DMS79 treated with DMSO at 0.1 percent for 48 hours (cell line): Measurements from ENCODE around the gene ATP8A2.

ENCODE experiments used
- DNase-seq: peaks from one replicate; lab custom pipeline; 2025; lab: John Stamatoyannopoulos, UW

Gene ATP8A2

DNA sequence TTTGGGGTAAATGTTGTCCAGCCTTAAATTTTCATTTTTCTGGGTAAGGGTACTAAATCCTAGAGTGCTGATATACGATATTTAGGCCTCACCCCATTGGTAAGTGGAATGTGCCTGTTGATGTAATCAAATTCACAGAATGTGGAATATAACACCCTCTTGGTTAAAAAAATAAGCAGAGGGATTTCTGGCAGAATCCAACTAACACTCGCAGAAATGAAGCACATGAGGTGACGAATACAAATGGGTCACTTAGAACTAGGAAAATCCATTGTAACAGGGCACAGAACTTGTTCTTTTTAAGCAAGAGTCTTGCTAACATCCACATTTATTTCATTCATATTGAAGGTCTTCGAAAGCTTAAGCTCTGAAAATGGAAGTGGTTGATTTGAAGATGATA is 359.8 kb downstream of the ATP8A2 start:
- DNase-seq = no peak

DNA sequence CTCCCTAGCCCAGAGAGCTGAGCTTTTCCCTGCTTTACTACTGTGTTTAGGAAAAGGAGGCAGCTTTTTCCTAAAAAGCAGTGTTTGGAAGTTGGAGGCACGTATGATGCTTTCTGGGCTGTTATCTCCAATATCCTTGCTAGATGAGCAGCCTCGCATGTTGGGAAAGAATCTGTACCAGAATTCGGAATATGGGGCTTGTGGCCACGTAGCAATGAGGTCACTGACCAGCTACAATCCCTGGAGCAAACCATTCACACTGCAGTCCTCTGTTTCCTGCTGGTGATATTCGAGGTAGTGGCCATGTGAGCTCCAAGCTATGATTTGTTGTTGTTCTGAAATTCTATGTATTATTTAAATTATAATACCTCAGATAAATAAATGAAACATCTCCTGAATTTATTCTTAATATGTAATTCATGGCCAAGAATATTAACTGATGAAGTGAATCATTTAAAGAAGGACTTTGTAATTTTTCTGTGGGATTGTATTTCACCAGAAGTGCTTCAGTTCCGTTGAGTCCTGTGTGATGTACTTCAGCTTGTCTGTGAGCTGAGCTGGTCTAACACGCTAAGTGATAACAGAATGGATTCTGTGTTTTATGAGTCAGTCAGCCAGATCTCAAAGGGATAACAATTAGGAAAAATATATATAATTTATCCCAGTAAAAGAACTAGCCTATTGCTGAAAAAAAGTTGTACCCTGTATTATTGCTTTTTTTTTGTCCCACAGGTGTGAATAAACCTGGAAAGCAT is 360.5 kb downstream of the ATP8A2 start:
- DNase-seq = no peak

DNA sequence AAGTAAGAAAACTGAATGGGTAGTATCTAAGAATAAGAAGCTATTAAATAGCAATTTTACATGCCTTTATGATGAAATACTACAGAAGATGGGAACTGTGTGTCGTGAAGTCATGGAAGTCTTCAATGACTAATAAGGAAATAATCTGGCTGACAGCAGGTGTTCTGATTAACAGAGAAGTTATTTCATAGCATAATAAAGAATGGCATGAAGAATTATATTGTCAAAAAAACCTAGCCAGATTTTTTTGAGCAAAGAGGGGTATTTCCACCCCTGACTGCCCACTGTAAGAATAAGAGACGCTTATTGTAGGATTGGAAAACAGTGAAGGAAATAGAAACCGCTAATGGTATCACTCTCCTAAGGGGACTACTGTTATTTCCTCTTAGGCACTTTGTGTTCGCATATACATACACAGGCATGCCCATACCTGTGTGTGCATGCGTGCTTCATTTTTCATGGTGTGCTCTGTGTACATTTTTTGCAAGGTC is 361.3 kb downstream of the ATP8A2 start:
- no peak for DNase-seq

DNA sequence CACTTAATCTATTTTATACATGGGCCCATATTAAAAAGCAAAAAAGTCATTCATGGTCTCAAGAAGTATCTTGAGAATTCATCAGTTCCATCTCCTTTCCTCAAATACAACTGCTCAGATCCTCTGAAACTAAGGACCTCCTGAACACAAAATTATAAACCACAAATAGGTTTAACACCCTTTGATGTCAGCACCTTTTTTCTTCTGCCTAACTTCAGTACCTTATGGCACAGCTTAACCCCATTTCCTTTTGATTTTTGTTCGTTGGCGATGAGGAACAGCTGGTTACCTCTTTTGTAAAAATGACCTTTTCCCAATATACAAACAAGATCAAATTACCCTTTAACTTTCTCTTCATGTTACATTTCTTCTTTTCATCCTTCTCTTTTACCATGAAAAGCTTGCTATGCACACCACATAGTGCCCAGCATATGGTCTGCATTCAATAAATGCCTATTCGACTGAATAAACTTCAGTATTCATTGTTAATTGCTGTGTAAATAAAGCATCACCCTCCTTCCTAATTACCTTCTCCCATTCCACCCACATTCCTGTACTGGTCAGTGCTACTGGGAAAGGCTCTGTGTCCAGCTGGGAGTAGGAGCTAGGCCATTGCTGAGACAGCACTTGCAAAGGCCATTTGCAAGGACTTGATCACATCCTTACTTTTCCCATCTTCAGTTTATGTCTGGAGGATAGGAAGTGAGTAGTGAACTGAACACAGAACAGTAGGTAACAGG is 362.1 kb downstream of the ATP8A2 start:
- no peak for DNase-seq

DNA sequence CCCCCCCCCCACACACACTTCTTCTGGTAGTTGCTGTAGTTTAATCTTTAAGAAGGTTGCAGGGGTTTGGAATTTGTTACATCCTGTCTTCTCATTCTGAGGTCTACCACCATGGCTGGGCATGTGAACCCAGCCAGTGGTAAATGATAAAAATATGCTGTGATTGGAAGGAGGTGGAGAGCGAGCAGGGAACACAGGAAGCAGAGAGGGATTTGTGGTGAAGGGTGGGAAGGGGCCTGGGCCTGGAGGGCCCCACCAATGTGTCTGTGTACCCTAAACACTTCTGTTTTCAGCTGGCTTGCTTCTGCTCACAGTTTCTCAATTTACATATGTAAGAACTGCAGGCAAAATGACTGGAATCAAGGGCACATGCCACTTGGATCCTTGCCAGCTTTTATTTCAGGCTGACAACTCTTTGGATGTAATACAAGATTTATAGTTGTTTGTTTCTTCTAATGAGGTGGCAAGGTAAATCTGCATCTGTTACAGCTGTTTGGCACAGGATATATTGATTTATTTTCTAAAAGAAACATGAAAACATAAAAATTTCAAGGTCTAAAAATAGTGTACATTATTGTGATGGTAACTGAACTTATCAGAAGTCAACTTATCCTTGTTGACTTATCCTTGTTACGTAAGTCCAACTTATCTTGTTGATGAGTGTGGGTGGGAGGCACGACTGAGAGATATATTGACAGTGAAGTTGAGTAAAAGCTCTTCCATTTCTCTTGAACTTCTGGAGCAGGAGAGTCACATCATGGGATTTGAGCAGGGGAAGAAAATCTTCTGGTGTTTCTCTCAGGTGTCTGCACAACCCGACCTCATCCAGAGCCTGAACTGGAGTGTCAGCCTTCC is 366.8 kb downstream of the ATP8A2 start:
- peak; percentile 71 for DNase-seq

DNA sequence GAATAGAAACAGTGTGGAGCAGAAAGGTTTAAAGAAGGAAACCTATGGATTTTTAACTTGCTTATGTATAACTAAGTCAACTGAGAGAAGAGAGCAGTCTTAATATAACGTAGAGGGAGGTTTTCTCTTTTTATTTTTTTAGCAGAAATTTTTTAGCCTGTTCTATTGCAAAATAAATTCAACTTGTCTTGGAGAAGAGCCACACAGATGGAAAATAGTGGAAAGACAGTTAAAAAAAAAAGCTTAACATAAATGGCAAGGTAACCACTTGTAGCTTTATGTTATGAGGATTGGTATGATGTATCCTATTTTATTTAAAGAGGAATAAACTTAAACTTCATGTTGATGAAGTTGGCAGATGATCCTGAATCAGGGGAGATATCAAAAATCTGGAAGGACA is 367.6 kb downstream of the ATP8A2 start:
- no peak for DNase-seq

DNA sequence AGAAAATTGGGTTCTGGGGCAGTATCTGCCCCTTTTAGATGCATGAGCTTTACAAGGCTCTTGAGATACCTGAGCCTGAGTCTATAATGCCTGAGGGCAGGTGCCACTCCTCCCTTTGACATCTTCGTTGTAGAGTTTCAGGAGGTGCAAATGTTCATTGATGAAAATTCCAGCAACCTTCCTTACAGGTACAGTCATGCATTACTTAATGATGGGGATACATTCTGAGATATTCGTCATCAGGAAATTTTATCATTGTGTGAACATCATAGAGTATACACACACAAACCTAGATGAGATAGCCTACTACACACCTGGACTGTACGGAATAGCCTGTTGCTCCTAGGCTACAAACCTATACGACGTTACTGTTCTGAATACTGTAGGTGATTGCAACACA is 370.0 kb downstream of the ATP8A2 start:
- no peak for DNase-seq

DNA sequence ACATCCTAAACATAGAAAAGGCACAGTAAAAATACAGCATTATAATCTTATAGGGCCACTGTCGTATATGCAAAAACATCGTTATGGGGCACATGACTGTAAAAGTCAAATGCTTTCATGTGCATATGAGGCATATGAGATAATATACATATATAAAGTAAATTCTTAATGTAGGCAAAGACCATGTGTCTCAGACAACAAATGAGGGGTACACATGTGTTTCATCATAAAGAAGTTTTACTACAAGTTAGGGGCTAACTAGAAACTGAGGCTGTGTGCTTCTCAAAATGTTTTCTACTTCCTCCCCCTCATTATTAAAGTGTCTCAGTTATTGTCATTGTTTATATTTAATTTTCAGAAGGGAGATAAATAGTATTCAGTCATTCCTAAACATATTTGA is 370.4 kb downstream of the ATP8A2 start:
- no peak for DNase-seq

DNA sequence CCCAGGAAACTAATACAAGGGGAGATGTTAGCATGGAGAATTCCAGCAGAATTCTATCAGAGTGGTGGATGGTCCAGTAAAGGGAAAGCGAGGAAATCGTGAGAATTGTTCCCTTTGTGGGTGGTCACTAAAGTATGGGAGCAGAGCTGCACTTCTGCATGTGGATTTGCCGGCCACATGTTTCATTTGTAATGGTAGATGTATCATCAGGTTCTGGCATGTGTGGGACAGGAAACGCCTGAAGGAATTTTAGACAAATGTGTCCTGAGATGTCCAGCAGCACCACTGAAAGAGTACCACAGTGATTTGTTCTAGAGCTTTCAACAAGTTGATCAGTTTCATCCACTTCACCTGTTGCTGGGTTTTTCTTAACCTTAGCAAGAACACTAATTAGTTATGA is 371.6 kb downstream of the ATP8A2 start:
- no peak for DNase-seq

DNA sequence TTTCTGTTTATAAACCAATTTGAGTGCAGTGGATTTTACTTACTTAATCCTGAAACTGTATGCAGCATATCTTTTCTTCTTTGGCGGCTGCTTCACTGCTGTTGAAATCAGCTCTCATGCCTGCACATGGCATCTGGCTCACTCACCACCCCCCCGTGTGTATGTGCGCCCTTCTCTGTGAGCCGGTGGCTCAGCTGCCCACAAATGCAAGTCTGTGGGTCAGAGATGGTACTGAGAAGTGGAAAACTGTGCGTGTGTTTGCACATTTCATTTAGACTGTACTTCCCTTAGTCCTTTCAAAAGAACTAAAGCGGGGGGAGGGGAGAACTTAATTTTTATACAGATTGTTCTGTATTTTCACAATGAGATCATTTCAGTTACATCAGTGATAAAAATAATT is 372.4 kb downstream of the ATP8A2 start:
- DNase-seq = no peak

DNA sequence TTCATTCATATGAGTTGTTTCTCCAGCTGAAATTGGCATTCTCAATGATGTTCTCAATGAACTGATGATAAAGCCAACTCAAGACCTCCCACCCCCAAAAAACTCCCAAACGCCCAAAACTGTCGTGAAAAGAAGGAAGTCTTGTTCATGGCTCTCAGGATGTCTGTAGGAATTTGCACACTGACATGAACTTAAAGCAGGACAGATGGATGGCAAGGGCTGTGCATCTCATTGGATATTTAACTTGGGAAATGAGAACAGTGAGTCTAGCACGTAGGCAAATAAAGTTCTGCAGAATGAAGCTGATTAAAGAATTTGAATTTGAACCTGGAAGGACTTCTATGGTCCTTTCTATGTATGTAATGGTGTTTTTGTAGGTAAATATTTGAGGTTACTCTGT is 374.4 kb downstream of the ATP8A2 start:
- DNase-seq = no peak

DNA sequence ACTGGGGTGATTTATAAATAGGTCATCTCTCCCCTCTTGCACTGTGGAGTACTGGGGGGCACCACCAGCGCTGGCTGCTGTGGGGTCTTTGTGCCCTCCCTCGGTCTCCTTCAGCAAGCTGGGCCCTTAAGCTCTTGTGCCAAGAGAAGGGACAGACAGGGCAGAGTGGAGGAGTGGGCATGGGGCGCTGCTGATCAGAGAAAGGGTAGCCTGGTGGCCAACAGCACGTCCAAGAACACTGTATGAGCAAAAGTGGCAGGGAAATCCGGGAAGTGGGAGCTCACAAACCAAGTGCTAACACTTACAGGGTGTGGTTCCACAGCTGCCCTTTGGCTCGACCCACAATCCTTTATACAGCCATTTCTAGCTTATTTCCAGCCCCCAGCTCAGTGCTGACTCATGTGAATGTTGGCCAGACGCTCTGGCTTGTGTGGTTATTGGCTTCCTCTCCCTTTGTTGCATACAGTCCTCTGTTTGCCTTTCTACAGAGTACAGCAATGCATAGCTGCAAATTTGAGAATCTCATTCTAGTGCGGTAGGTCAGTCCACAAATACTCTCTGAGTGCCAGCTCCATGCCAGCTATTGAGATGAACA is 381.3 kb downstream of the ATP8A2 start:
- no peak for DNase-seq

DNA sequence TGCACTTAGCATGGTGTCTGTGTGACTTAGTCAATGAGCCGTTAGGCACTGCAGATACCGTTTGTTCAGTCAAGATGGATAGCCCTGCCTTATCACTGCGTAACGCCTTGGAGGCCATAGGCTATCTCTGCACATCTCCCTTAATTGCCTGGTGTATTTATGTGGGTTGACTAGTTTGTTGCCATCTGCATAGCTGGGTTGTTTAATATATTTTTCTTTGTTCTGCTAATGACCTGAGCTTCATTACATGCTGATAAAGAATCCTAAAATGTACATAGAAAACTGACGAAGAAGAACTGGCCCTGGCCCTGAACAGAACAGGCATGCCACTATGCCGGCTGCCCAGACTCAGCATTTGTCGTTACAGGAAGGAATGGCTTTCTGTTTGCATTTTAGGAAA is 382.2 kb downstream of the ATP8A2 start:
- no peak for DNase-seq

DNA sequence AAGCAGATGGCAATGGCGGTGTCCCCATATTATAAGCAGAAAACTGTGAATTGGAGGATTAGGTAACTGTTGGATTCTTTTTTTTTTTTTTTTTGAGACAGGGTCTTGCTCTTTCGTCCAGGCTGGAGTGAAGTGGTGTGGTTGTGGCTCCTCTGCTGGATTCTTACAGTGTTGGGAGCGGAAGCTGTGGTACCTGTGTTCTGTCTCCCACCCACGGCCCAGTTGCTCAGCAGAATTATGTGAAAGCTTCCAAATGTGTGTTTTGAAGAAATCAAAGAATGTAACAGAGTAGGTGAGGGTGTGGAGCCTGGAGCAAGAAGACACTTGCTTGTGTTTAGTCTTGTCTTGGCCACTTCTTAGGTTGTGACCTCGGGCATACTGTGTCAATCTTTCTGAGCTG is 384.5 kb downstream of the ATP8A2 start:
- DNase-seq = no peak

DNA sequence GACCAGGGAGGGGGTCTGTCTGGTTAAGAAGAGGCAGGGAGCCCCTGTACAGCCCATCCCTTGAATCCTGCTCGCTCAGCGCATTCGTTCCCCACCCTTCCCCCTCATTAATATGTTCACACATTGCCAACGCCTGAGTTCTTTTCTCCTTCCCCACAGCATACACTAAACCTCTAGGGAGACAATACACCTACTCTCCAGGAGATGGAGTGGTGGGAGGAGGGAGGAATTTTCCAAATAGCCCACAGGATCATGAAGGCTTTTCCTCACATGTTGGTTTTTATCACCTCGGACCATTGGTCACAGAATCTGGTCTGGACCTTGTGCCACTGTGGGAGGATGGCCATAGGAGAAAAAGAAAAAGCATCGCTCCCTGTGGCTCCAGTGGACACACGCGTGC is 385.1 kb downstream of the ATP8A2 start:
- DNase-seq = no peak

DNA sequence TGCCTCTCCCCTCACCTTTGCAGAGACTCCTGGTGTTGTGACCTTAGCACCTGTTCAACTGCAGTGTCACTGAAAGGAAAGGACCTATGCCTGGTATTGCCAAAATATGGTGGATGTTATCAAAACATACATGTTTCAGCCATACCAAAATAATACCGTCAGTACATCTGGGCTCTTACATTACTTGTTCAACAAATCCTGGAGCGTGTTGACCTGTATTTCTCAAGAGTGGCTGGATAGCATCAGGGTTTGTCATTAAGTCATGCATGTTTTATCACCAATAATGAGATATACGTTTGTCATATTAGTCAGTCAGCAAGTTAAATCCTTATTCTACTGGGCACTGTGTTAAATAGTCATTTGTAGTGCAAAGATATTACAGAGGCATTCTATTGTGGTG is 389.3 kb downstream of the ATP8A2 start:
- DNase-seq = no peak

DNA sequence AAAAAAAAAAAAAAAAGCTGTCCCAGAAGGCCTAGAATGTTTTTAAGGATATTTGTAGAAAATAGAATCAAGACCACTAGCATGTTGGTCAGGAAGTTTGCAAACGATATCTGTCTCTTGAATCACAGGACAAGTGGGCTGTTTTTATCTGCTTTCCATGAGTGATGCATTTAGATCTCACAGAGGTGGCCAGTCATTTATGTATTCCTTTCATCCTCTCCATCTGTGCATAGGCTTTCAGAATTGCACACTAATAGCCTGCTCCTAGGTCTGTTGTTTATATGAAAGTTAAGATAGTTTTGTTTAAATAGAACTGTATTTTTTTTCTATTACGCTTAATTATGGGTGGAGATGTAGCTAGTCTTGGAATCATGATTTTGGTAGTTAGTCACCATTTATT is 390.5 kb downstream of the ATP8A2 start:
- no peak for DNase-seq

DNA sequence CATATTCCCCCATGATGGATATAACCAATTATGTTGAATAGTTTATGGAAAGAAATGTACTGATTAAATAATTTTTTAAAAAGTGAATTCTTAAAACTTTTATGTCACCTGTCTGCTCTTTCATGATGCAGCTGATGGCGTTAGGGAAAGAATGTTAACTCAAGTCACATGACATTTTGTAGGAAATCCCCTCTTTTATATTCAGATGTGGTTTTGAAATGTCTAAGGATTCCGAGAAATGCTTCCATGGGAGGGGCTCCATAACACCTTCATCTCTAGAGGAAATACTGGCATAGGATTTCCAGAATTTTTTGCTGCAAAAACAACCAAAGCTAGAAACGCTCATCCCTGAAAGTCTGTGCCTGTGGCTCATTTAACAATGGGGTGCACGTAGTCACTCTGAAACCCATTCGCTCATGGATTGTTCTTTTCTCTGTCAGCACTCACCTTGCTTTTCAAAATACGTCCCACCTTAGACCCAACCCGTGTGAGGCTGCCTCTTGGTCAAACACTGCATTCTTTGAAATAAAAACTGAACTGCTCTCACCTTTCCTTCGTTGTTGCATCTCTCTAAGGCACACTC is 391.1 kb downstream of the ATP8A2 start:
- no peak for DNase-seq

DNA sequence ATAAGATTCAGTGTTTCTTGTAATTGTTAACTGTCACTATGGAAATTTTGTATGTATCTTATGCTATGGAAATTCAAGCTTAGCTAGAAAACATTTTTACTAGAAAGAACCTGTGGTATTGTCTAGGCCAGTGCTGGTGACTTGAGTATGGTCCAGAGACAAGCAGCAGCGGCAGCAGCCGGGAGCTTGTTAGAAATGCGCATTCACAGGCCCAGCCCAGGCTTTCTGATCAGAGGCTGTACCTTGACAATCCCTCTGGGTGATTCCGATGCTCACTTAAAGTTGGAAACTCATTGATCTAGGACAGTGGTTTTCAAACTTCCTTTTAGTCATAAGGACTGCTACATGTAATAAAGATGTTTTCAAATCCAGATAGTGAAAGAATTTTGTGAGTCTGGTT is 392.6 kb downstream of the ATP8A2 start:
- no peak for DNase-seq

DNA sequence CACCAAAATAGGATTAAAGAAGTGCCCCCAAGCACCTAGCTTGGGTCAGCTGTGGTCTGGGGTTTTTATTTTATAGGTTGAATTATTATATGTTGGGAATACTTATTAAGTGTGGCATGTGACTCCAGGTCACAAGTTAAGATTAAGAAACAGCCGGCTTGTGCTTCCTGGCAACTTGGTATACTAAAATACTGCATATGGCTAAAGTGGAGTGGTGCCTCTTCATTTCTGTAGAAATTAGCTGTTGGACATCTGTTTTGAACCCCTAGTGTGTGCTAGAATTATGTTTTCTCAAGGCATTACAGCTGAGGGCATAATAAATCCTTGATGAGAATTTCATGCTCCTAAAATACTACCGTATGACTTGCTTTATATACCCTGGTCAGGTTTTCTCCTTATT is 393.5 kb downstream of the ATP8A2 start:
- DNase-seq = no peak

DNA sequence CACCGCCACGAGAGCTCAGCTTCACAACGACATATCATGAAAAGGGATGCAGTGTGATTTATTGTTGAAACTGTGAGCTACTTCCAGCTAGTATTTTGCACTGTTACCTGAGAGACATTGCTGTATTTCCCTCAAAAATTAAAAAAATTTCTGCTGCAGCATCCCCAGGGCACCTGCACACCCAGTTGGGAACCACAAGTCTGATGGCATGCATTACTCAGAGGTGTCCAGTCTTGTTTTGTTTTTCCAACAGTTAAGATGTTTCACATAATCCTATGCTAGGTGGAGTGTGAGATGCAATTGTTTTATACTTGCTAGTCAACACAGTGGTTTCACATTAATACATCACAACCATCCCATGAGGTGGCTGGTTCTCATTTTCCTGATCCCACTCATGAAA is 394.8 kb downstream of the ATP8A2 start:
- no peak for DNase-seq

DNA sequence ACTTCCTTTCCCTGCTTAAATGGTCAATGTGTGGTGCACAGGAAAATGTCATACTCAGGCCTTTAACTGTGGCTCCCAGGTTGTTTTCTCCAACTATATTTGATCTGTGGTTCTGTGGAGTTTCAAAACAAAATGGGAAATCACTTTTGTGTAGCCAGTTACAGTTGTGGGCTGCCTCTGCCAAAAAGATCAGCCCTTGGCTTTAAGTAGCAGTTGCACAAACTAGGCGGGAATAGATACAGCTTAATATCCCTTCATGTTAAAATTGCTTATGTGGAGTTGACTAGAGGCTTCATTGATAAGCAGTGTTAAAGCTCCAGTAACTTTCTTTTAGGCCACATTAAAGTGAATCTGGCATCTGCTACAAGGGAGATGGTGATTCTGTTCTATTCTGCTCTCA is 395.2 kb downstream of the ATP8A2 start:
- DNase-seq = no peak
